Liver (tissue), 9 donors: ENCODE results near the gene SYNGR2. TPM values are rescaled to one million over a fixed set of nuclear protein-coding genes. Genes with fewer than 3 reads are reported as not detected.

Source experiments
- DNase-seq: peaks from one replicate; pipeline ENCODE4 v3.0.0-alpha.2; 2017; ENCODE audit warnings: low spot score
- H3K27ac ChIP-seq, 2 donors: one replicate each; pipeline ENCODE4 v1.7.0; 2013; ENCODE audit warnings: inconsistent platforms in 2 of 2, low read length in 2 of 2, control low read depth in 1 of 2, low read depth in 1 of 2, mild to moderate bottlenecking in 1 of 2
- H3K27me3 ChIP-seq, 4 donors: one replicate each; pipeline versions ENCODE4 v1.6.1 to v1.7.0; 2013; ENCODE audit warnings: low read length in 3 of 4, inconsistent platforms in 1 of 4, mild to moderate bottlenecking in 1 of 4, moderate library complexity in 1 of 4; ENCODE audit not compliant: control insufficient read depth in 4 of 4, insufficient read depth in 4 of 4
- H3K36me3 ChIP-seq, 4 donors: one replicate each; pipeline versions ENCODE4 v1.6.1 to v1.7.0; 2013; ENCODE audit warnings: low read length in 3 of 4, mild to moderate bottlenecking in 3 of 4, low read depth in 1 of 4, moderate library complexity in 1 of 4; ENCODE audit not compliant: control insufficient read depth in 4 of 4, insufficient read depth in 3 of 4
- H3K4me1 ChIP-seq, 4 donors: one replicate each; pipeline versions ENCODE4 v1.6.1 to v1.7.0; 2013; ENCODE audit warnings: low read length in 3 of 4, mild to moderate bottlenecking in 3 of 4, moderate library complexity in 1 of 4; ENCODE audit not compliant: control insufficient read depth in 4 of 4, insufficient read depth in 4 of 4
- H3K4me3 ChIP-seq, 3 donors: one replicate each; pipeline versions ENCODE4 v1.6.1 to v1.7.0; 2013; ENCODE audit warnings: low read length in 3 of 3, control low read depth in 1 of 3, low read depth in 1 of 3, mild to moderate bottlenecking in 1 of 3
- H3K9ac ChIP-seq, 2 donors: one replicate each; pipeline ENCODE4 v1.7.0; 2013; ENCODE audit warnings: low read length in 2 of 2, mild to moderate bottlenecking in 2 of 2, moderate library complexity in 2 of 2, control low read depth in 1 of 2, low read depth in 1 of 2
- H3K9me3 ChIP-seq, 4 donors: one replicate each; pipeline versions ENCODE4 v1.6.1 to v1.7.0; 2013; ENCODE audit warnings: low read length in 3 of 4; ENCODE audit not compliant: control insufficient read depth in 4 of 4
- ATF3 ChIP-seq: IDR thresholded peaks from 2 replicates; pipeline ENCODE4 v1.6.1; 2016; ENCODE audit warnings: antibody characterized with exemption
- CTCF ChIP-seq: fragments of 150-350 bp; IDR thresholded peaks from 2 replicates; pipeline ENCODE4 v1.5.1; 2017; ENCODE audit warnings: improper control_type of control experiment, low read depth, low read length; ENCODE audit not compliant: missing input control
- EGR1 ChIP-seq, 2 donors: IDR thresholded peaks; 2 replicates each; pipeline ENCODE4 v1.6.1; 2016 to 2018; ENCODE audit warnings: antibody characterized with exemption in 2 of 2, low read depth in 2 of 2
- FOXA1 ChIP-seq: IDR thresholded peaks from 2 replicates; pipeline ENCODE4 v1.6.1; 2016; ENCODE audit warnings: antibody characterized with exemption
- FOXA2 ChIP-seq: IDR thresholded peaks from 2 replicates; pipeline ENCODE4 v1.6.1; 2016; ENCODE audit warnings: antibody characterized with exemption
- GABPA ChIP-seq, 2 donors: IDR thresholded peaks in 1 of 2; conservative IDR thresholded peaks in 1 of 2; 2 replicates each; pipeline ENCODE4 v1.6.1; 2016; ENCODE audit warnings: antibody characterized with exemption in 2 of 2, mild to moderate bottlenecking in 1 of 2, moderate library complexity in 1 of 2
- HNF4A ChIP-seq, 2 donors: conservative IDR thresholded peaks; 2 replicates each; pipeline ENCODE4 v1.6.1; 2016; ENCODE audit warnings: antibody characterized with exemption in 2 of 2, mild to moderate bottlenecking in 2 of 2
- HNF4G ChIP-seq: IDR thresholded peaks from 2 replicates; pipeline ENCODE4 v1.6.1; 2016; ENCODE audit warnings: antibody characterized with exemption
- JUND ChIP-seq, 2 donors: IDR thresholded peaks; 2 replicates each; pipeline ENCODE4 v1.6.1; 2016; ENCODE audit warnings: antibody characterized with exemption in 2 of 2
- MAX ChIP-seq: IDR thresholded peaks from 2 replicates; pipeline ENCODE4 v1.6.1; 2016; ENCODE audit warnings: antibody characterized with exemption
- NR2F2 ChIP-seq: IDR thresholded peaks from 2 replicates; pipeline ENCODE4 v1.6.1; 2016; ENCODE audit warnings: antibody characterized with exemption
- RAD21 ChIP-seq, 2 donors: IDR thresholded peaks; 2 replicates each; pipeline ENCODE4 v1.6.1; 2016; ENCODE audit warnings: antibody characterized with exemption in 2 of 2, mild to moderate bottlenecking in 2 of 2
- REST ChIP-seq: IDR thresholded peaks from 2 replicates; pipeline ENCODE4 v1.6.1; 2016; ENCODE audit warnings: antibody characterized with exemption, mild to moderate bottlenecking
- RXRA ChIP-seq, 2 donors: IDR thresholded peaks; 2 replicates each; pipeline ENCODE4 v1.6.1; 2017 to 2018; ENCODE audit warnings: antibody characterized with exemption in 2 of 2, mild to moderate bottlenecking in 1 of 2
- SP1 ChIP-seq: IDR thresholded peaks from 2 replicates; pipeline ENCODE4 v1.6.1; 2018; ENCODE audit warnings: antibody characterized with exemption, mild to moderate bottlenecking
- TAF1 ChIP-seq: conservative IDR thresholded peaks from 2 replicates; pipeline ENCODE4 v1.6.1; 2016; ENCODE audit warnings: antibody characterized with exemption, mild to moderate bottlenecking
- YY1 ChIP-seq: IDR thresholded peaks from 2 replicates; pipeline ENCODE4 v1.6.1; 2016; ENCODE audit warnings: antibody characterized with exemption, mild to moderate bottlenecking
- ZBTB33 ChIP-seq: IDR thresholded peaks from 2 replicates; pipeline ENCODE4 v1.6.1; 2016; ENCODE audit warnings: antibody characterized with exemption
- WGBS: extraction: QIAGEN DNeasy Blood & Tissue Kit; methylation state at CpG from one replicate; pipeline ENCODE4 v1.1.7; 2013; 5-methylcytosine and 5-hydroxymethylcytosine counted together
- polyA plus RNA-seq, 2 donors: library from polyadenylated mRNA; stranded (reverse) in 1 of 2; unstranded in 1 of 2; fragments of 200-250 nt in 1 of 2; fragments of >200 nt in 1 of 2; fragmentation: Nextera tagmentation in 1 of 2; extraction: Ambion mirVana in 1 of 2; gene quantifications; one replicate each; pipeline versions ENCODE4 v1.2.1 to v1.2.3, GENCODE V29; 2013 to 2015
- total RNA-seq, 2 donors: library from RNA; depleted of rRNA; stranded (reverse); fragments of >200 nt; gene quantifications; one replicate each; pipeline ENCODE4 v1.2.3, GENCODE V29; 2014
- donor health status: healthy.
- donor health status: healthy.
- donor health status: healthy.
- donor health status: healthy.
- donor health status: healthy.

Gene SYNGR2
- total and polyA plus RNA-seq, 4 donors, result 27.9 to 84.7 (median 55.2) TPM

GRCh38 chr17:78132084-78132676 is 36.2 kb upstream of the SYNGR2 start (continued):
- TF ChIP-seq ZBTB33 (no peak), HNF4A (conservative IDR thresholded peaks at IDR 0.05) (no peak), SP1 (no peak), RAD21 (IDR thresholded peaks at IDR 0.05) (no peak), JUND (IDR thresholded peaks at IDR 0.05) (no peak), TAF1 (no peak), MAX (no peak)

GRCh38 chr17:78132767-78133178 is 35.6 kb upstream of the SYNGR2 start:
- no peak overlapping the region for H3K27ac ChIP-seq

More at GRCh38 chr17:78132767-78133178, 35.6 kb upstream of the SYNGR2 start:
- TF ChIP-seq GABPA (IDR thresholded peaks at IDR 0.05 in 1 of 2, conservative IDR thresholded peaks at IDR 0.05 in 1 of 2) (no peak), REST (no peak), RAD21 (IDR thresholded peaks at IDR 0.05) (no peak), ZBTB33 (no peak), EGR1 (IDR thresholded peaks at IDR 0.05; ENCODE audit: low read depth in 2 of 2) (no peak), FOXA1 (no peak), YY1 (no peak), CTCF (no peak), JUND (IDR thresholded peaks at IDR 0.05) (no peak), HNF4A (conservative IDR thresholded peaks at IDR 0.05) (no peak), ATF3 (no peak), HNF4G (no peak), MAX (no peak), NR2F2 (no peak), SP1 (no peak), RXRA (IDR thresholded peaks at IDR 0.05) (no peak), TAF1 (no peak), FOXA2 (no peak)
- no peaks in the 10 kb centered on the region for H3K9me3 ChIP-seq
- no peak overlapping the region for H3K9ac ChIP-seq
- no peaks in the 10 kb centered on the region for H3K36me3 ChIP-seq
- no peak for DNase-seq
- no peak overlapping the region for H3K4me3 ChIP-seq
- H3K4me1 ChIP-seq, result peaks cover 3 to 32% (median 9%) of the 10 kb centered on the region in 4 donors
- 83% methylated on average over 9 of the region's 9 CpGs for WGBS
- H3K27me3 ChIP-seq, result no peaks in the 10 kb centered on the region
